Caco-2 (cell line): ENCODE results near the gene GOLGA5. TPM values are rescaled to one million over a fixed set of nuclear protein-coding genes. Genes with fewer than 3 reads are reported as not detected.
"Not testable (repeated sequence)": the region's sequence is repeated elsewhere in the genome, so short reads cannot be mapped to it uniquely, and the experiment has no call there.

Experiments
- BruUV-seq: library from RNA; stranded (reverse); fragments of 400-500 nt; replicated peaks from 2 replicates; lab custom pipeline; 2021; lab: Mats Ljungman, UMichigan
- CTCF ChIA-PET: fragments of 300-600 bp; sonication (Branson Sonifier 250); formaldehyde crosslinking; loops from one replicate; lab custom pipeline; 2022; ENCODE audit warnings: antibody characterized with exemption; lab: Charles Lee
- POLR2A ChIA-PET: fragments of 300-600 bp; sonication (Branson Sonifier 250); formaldehyde crosslinking; loops from one replicate; lab custom pipeline; 2022; ENCODE audit warnings: antibody characterized with exemption; lab: Charles Lee
- DNase-seq, 2 experiments: peaks; one replicate each; pipeline versions ENCODE4 v3.0.0 to v3.0.0-alpha.2; 2020 to 2022
- H3K27me3 ChIP-seq: replicated peaks from 2 replicates; pipeline ENCODE4 v1.6.0; 2011; ENCODE audit warnings: low read length; ENCODE audit not compliant: control insufficient read depth, insufficient read depth
- H3K36me3 ChIP-seq: 2 replicates; pipeline ENCODE4 v1.5.1; 2011; ENCODE audit warnings: low read length; ENCODE audit not compliant: control insufficient read depth, insufficient read depth
- H3K4me1 ChIP-seq: fragments of 250-450 bp; sonication (Bioruptor Pico); 2 replicates; pipeline ENCODE4 v1.5.1; 2020; ENCODE audit warnings: mild to moderate bottlenecking
- H3K4me3 ChIP-seq: 2 replicates; pipeline ENCODE4 v1.5.1; 2011; ENCODE audit warnings: low read depth, mild to moderate bottlenecking, control low read depth, low read length
- H3K9me3 ChIP-seq: fragments of 250-450 bp; sonication (Bioruptor Pico); 2 replicates; pipeline ENCODE4 v1.5.1; 2020; ENCODE audit warnings: mild to moderate bottlenecking, moderate library complexity
- H3K27ac Mint-ChIP-seq: one replicate; pipeline ENCODE4 v1.8.0; 2022; ENCODE audit warnings: mixed read lengths; ENCODE audit not compliant: unreplicated experiment
- H3K27me3 Mint-ChIP-seq: one replicate; pipeline ENCODE4 v1.8.0; 2022; ENCODE audit warnings: mixed read lengths; ENCODE audit not compliant: insufficient read depth, unreplicated experiment
- H3K36me3 Mint-ChIP-seq: one replicate; pipeline ENCODE4 v1.8.0; 2022; ENCODE audit warnings: mild to moderate bottlenecking, mixed read lengths; ENCODE audit not compliant: insufficient read depth, unreplicated experiment
- H3K4me1 Mint-ChIP-seq: one replicate; pipeline ENCODE4 v1.8.0; 2022; ENCODE audit warnings: low read depth, mixed read lengths; ENCODE audit not compliant: unreplicated experiment
- H3K4me3 Mint-ChIP-seq: one replicate; pipeline ENCODE4 v1.8.0; 2022; ENCODE audit warnings: mild to moderate bottlenecking, moderate library complexity, mixed read lengths; ENCODE audit not compliant: unreplicated experiment
- H3K9me3 Mint-ChIP-seq: one replicate; pipeline ENCODE4 v1.8.0; 2022; ENCODE audit warnings: mixed read lengths; ENCODE audit not compliant: unreplicated experiment
- CTCF ChIP-seq, 2 experiments: fragments of 200-600 bp in 1 of 2; IDR thresholded peaks; 1 replicate in 1 of 2; 2 replicates in 1 of 2; pipeline versions ENCODE4 v1.5.1 to v1.8.0; 2011 to 2022; ENCODE audit warnings: antibody characterized with exemption in 1 of 2, control low read depth in 1 of 2, inconsistent platforms in 1 of 2, low read depth in 1 of 2, low read length in 1 of 2, mild to moderate bottlenecking in 1 of 2, moderate library complexity in 1 of 2; ENCODE audit not compliant: insufficient read depth in 1 of 2, severe bottlenecking in 1 of 2, unreplicated experiment in 1 of 2
- intact Hi-C: fragments of 100-400 bp; cut with micrococcal nuclease; formaldehyde crosslinking; loops from one replicate; pipeline ENCODE4 v1.10.0; 2022; ENCODE audit not compliant: unreplicated experiment
- total RNA-seq: library from RNA; stranded (reverse); gene quantifications from 2 replicates; pipeline ENCODE4 v1.2.3, GENCODE V29; 2022

Gene GOLGA5
- total RNA-seq, 1 experiment from 2014 or later = 33.1 TPM

GRCh38 chr14:92847749-92848148, 53.6 kb downstream of the GOLGA5 start:
- Histone ChIP-seq H3K36me3 (no peaks in the 10 kb centered on the region), H3K4me1 (no peaks in the 10 kb centered on the region), H3K4me3 (no peak overlapping the region), H3K27me3 (no peaks in the 10 kb centered on the region), H3K9me3 (no peaks in the 10 kb centered on the region)
- Mint-ChIP-seq H3K36me3 (peaks cover 5% of the 10 kb centered on the region), H3K27ac (no peak overlapping the region), H3K4me1 (no peaks in the 10 kb centered on the region), H3K4me3 (no peak overlapping the region), H3K27me3 (peaks cover 2% of the 10 kb centered on the region), H3K9me3 (no peaks in the 10 kb centered on the region)
- TF ChIP-seq CTCF (IDR thresholded peaks at IDR 0.05; ENCODE audit: insufficient read depth in 1 of 2, low read depth in 1 of 2, low read length in 1 of 2, severe bottlenecking in 1 of 2, unreplicated experiment in 1 of 2) = no peak
- BruUV-seq = no TSS peak
- ChIA-PET POLR2A (no interaction called here), CTCF (interaction anchor here (0.7 kb wide), 1 partner anchor 34 kb away, joined by 4 read pairs; no protein-coding TSS in a partner anchor)
- intact Hi-C loops = no loop called here
- DNase-seq = no peak

GRCh38 chr14:92848887-92849286, 54.8 kb downstream of the GOLGA5 start:
- DNase-seq = no peak
- CTCF ChIA-PET = no interaction called here
- H3K4me1 ChIP-seq = no peaks in the 10 kb centered on the region
- Mint-ChIP-seq H3K9me3 (no peaks in the 10 kb centered on the region), H3K27me3 (peaks cover 3% of the 10 kb centered on the region), H3K4me3 (no peak overlapping the region), H3K36me3 (peaks cover under 1% of the 10 kb centered on the region), H3K27ac (no peak overlapping the region), H3K4me1 (no peaks in the 10 kb centered on the region)
- TF ChIP-seq CTCF (IDR thresholded peaks at IDR 0.05; ENCODE audit: insufficient read depth in 1 of 2, low read depth in 1 of 2, low read length in 1 of 2, severe bottlenecking in 1 of 2, unreplicated experiment in 1 of 2) = no peak
- no peaks in the 10 kb centered on the region for H3K9me3 ChIP-seq
- POLR2A ChIA-PET = no interaction called here
- intact Hi-C loops = no loop called here
- H3K27me3 ChIP-seq = no peaks in the 10 kb centered on the region
- no TSS peak for BruUV-seq
- no peak overlapping the region for H3K4me3 ChIP-seq
- no peaks in the 10 kb centered on the region for H3K36me3 ChIP-seq

- H3K27ac Mint-ChIP-seq = no peak overlapping the region
- H3K36me3 ChIP-seq = no peaks in the 10 kb centered on the region
- no peak for TF ChIP-seq CTCF (IDR thresholded peaks at IDR 0.05; ENCODE audit: insufficient read depth in 1 of 2, low read depth in 1 of 2, low read length in 1 of 2, severe bottlenecking in 1 of 2, unreplicated experiment in 1 of 2)
- ChIA-PET POLR2A (no interaction called here), CTCF (no interaction called here)
- no peaks in the 10 kb centered on the region for H3K27me3 ChIP-seq
- BruUV-seq = no TSS peak
- no peaks in the 10 kb centered on the region for H3K4me1 Mint-ChIP-seq
- H3K9me3 ChIP-seq = no peaks in the 10 kb centered on the region
- no peak overlapping the region for H3K4me3 ChIP-seq
- no peaks in the 10 kb centered on the region for H3K4me1 ChIP-seq
- no peak overlapping the region for H3K4me3 Mint-ChIP-seq
- intact Hi-C loops = no loop called here
- no peaks in the 10 kb centered on the region for H3K36me3 Mint-ChIP-seq
- DNase-seq = no peak
- peaks cover 8% of the 10 kb centered on the region for H3K27me3 Mint-ChIP-seq
- no peaks in the 10 kb centered on the region for H3K9me3 Mint-ChIP-seq
Measured at GRCh38 chr14:92850492-92850891, 56.4 kb downstream of the GOLGA5 start.

- H3K27me3 ChIP-seq, H3K4me3 ChIP-seq, POLR2A ChIA-PET, H3K4me3 Mint-ChIP-seq, H3K4me1 Mint-ChIP-seq, H3K36me3 ChIP-seq, H3K9me3 ChIP-seq, CTCF ChIA-PET, H3K27ac Mint-ChIP-seq, intact Hi-C loops, H3K4me1 ChIP-seq, H3K9me3 Mint-ChIP-seq, BruUV-seq, H3K36me3 Mint-ChIP-seq: not testable (repeated sequence)
- DNase-seq = peak in 1 of 2 experiments; percentile 7
- peaks cover 13% of the 10 kb centered on the region for H3K27me3 Mint-ChIP-seq
Measured at GRCh38 chr14:92853136-92853535, 59.0 kb downstream of the GOLGA5 start.
